CD4-positive, CD25-positive, alpha-beta regulatory T cell (primary cell): ENCODE measurements around the gene CEP112. TPM values are rescaled to one million over a fixed set of nuclear protein-coding genes. Genes with fewer than 3 reads are reported as not detected.

ENCODE experiments used
- ATAC-seq, 2 donors: fragments of 150-1000 bp; cut with Tn5 transposase; one replicate each; pipeline ENCODE4 v1.10.0; 2021; ENCODE audit warnings: low read depth in 2 of 2, moderate number of reproducible peaks in 2 of 2, moderate library complexity in 1 of 2
- DNase-seq, 3 donors: peaks; one replicate each; pipeline versions ENCODE4 v3.0.0 to v3.0.0-alpha.2; 2012 to 2022; ENCODE audit warnings: mixed read lengths in 1 of 3
- H3K27ac ChIP-seq: one replicate; pipeline ENCODE4 v1.7.0; 2013; ENCODE audit warnings: mild to moderate bottlenecking, low read length; ENCODE audit not compliant: insufficient read depth, poor library complexity, severe bottlenecking
- H3K27me3 ChIP-seq: one replicate; pipeline ENCODE4 v1.7.0; 2013; ENCODE audit warnings: low read length; ENCODE audit not compliant: control insufficient read depth, insufficient read depth
- H3K36me3 ChIP-seq: one replicate; pipeline ENCODE4 v1.7.0; 2013; ENCODE audit warnings: mild to moderate bottlenecking, low read length, moderate library complexity; ENCODE audit not compliant: control insufficient read depth, insufficient read depth
- H3K4me1 ChIP-seq: 2 replicates; pipeline ENCODE4 v1.7.0; 2013; ENCODE audit warnings: mild to moderate bottlenecking, low read length; ENCODE audit not compliant: insufficient read depth, control insufficient read depth, poor library complexity, severe bottlenecking
- H3K4me3 ChIP-seq: one replicate; pipeline ENCODE4 v1.7.0; 2013; ENCODE audit warnings: low read depth, mild to moderate bottlenecking, low read length, moderate library complexity
- H3K9me3 ChIP-seq, 2 experiments: 1 replicate in 1 of 2; 2 replicates in 1 of 2; pipeline ENCODE4 v1.7.0; 2013; ENCODE audit warnings: low read length in 2 of 2, mild to moderate bottlenecking in 1 of 2, moderate library complexity in 1 of 2; ENCODE audit not compliant: control insufficient read depth in 2 of 2
- H3K27ac Mint-ChIP-seq, 3 donors: one replicate each; pipeline ENCODE4 v1.8.0; 2020 to 2022; ENCODE audit warnings: mild to moderate bottlenecking in 3 of 3, mixed read lengths in 3 of 3, moderate library complexity in 2 of 3
- H3K27me3 Mint-ChIP-seq: one replicate; pipeline ENCODE4 v1.8.0; 2022; ENCODE audit warnings: mild to moderate bottlenecking, mixed read lengths
- H3K36me3 Mint-ChIP-seq: one replicate; pipeline ENCODE4 v1.8.0; 2020; ENCODE audit warnings: mixed read lengths
- H3K4me1 Mint-ChIP-seq, 4 donors: one replicate each; pipeline ENCODE4 v1.8.0; 2020 to 2022; ENCODE audit warnings: mixed read lengths in 4 of 4, mild to moderate bottlenecking in 1 of 4
- H3K4me3 Mint-ChIP-seq, 4 donors: one replicate each; pipeline ENCODE4 v1.8.0; 2020 to 2022; ENCODE audit warnings: mild to moderate bottlenecking in 4 of 4, mixed read lengths in 4 of 4, moderate library complexity in 3 of 4
- H3K9me3 Mint-ChIP-seq, 7 donors: one replicate each; pipeline ENCODE4 v1.8.0; 2020 to 2022; ENCODE audit warnings: mixed read lengths in 7 of 7, mild to moderate bottlenecking in 3 of 7, moderate library complexity in 2 of 7
- polyA plus RNA-seq, 4 donors: library from polyadenylated mRNA; unstranded; fragments of 300-500 nt; fragmentation: Illumina TruSeq; gene quantifications; one replicate each; pipeline ENCODE4 v1.2.3, GENCODE V29; 2021
- total RNA-seq: library from RNA; stranded (reverse); gene quantifications from one replicate; pipeline ENCODE4 v1.2.3, GENCODE V29; 2022

Gene CEP112
- total RNA-seq (2.3 TPM), polyA plus RNA-seq (under 1 TPM in 3 of 4 donors, not detected in 1; 0.15 to 0.76 (median 0.31) TPM)

DNA sequence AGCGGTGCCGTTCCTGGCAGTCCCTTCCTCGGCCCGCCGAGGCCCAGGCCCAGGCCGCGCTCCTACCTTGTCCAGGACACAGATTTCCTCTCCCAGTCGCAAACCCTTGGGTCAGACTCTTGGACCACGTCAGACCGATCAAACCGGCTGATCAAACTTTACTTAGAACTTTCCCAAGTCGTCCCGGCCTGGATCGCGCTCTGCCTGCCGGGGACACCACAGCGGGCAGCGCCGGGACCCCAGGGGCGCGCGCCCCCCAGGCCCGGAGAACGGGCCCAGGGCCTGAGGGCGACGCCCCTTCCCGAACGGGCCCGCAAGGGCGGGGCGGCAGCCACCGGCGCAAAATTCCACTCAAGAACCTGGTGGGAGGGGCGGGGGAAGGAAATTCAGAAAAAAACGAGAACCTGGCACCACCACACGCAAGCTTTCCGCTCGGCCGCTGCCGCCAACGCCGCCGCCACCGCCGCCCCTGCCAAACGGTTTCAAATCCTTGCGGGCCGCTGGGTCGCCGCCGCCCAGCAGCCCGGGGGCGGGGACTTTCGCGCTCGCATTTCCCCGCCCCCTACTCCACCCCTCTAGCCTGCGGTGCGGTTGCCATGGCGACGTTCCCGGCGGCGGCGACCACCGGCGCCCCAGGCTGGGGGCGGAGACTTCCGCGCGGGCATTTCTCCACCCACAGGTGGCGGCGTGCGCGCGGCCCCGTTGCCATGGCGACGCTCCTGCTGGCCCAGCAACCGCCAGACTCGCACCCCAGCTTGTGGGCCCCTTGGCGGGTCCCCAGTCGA lies at the start of gene CEP112:
Gene CEP112, minus strand, starts transcription at position 541 of the 785 bp plus-strand sequence.
- H3K27me3 Mint-ChIP-seq = no peaks in the 10 kb centered on the region
- DNase-seq (peak; percentile 72 to 86 (median 83)), ATAC-seq (peak; percentile 76 to 80)
- Histone ChIP-seq H3K9me3 (no peaks in the 10 kb centered on the region), H3K27ac (peak within 1 kb of the TSS; percentile 67), H3K36me3 (no peaks in the 10 kb centered on the region), H3K4me1 (peaks cover 9% of the 10 kb centered on the region), H3K4me3 (peak within 1 kb of the TSS; percentile 55), H3K27me3 (no peaks in the 10 kb centered on the region)
- H3K36me3 Mint-ChIP-seq = no peaks in the 10 kb centered on the region
- peak within 1 kb of the TSS; percentile 63 to 90 (median 87) for H3K27ac Mint-ChIP-seq
- H3K4me1 Mint-ChIP-seq = peaks cover 7 to 14% (median 11%) of the 10 kb centered on the region in 4 donors
- peak within 1 kb of the TSS; percentile 88 to 97 (median 92) for H3K4me3 Mint-ChIP-seq
- no peaks in the 10 kb centered on the region for H3K9me3 Mint-ChIP-seq

DNA sequence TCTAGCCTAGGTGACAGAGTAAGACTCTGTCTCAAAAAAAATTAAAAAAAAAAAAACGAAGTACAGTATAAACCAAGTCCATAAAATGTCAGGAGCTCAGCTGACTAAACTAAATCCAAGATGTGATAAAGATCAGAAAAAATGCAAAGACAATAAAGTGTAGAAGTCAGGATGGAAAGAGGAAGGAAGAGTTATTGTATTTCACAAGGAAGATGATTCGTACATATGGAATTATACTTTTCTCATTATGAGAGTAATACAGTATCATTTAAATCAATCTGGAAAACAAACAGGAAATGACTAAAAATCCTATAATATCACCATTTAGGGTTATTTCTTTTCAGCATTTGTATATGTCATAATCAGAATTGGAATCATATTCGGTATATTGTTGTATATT lies 48.7 kb upstream of the CEP112 start:
- peaks cover 6% of the 10 kb centered on the region for H3K27me3 Mint-ChIP-seq
- peak overlapping the region in 1 of 3 donors; percentile 14 for H3K27ac Mint-ChIP-seq
- Histone ChIP-seq H3K9me3 (no peaks in the 10 kb centered on the region), H3K4me3 (no peak overlapping the region), H3K4me1 (no peaks in the 10 kb centered on the region), H3K36me3 (no peaks in the 10 kb centered on the region), H3K27me3 (no peaks in the 10 kb centered on the region), H3K27ac (no peak overlapping the region)
- DNase-seq (no peak), ATAC-seq (no peak)
- H3K4me1 Mint-ChIP-seq = peaks cover 0 to 13% (median 5%) of the 10 kb centered on the region in 4 donors
- no peaks in the 10 kb centered on the region for H3K36me3 Mint-ChIP-seq
- H3K4me3 Mint-ChIP-seq = no peak overlapping the region
- no peaks in the 10 kb centered on the region for H3K9me3 Mint-ChIP-seq

DNA sequence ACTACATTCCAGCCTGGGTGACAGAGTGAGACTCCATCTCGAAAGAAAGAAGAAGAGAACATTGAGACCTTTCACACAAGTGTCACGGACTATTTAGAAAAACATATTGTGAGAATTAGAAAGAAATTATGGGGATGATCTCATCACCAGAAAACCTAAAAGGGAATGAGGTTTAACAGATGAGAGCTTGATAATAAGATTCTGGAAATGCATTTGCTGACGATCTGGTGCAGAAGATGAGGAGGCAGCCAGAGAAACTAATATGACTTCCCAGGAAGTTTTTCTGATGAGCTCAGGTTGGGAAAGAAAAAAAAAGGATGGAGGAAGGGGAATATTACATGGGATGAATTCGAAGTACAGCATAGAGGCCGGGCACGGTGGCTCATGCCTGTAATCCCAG lies 48.1 kb upstream of the CEP112 start:
- H3K9me3 Mint-ChIP-seq = no peaks in the 10 kb centered on the region
- Histone ChIP-seq H3K9me3 (no peaks in the 10 kb centered on the region), H3K27me3 (no peaks in the 10 kb centered on the region), H3K4me3 (no peak overlapping the region), H3K27ac (no peak overlapping the region), H3K4me1 (no peaks in the 10 kb centered on the region), H3K36me3 (no peaks in the 10 kb centered on the region)
- H3K4me1 Mint-ChIP-seq = peaks cover 0 to 8% (median 3%) of the 10 kb centered on the region in 4 donors
- no peak overlapping the region for H3K27ac Mint-ChIP-seq
- peaks cover 6% of the 10 kb centered on the region for H3K27me3 Mint-ChIP-seq
- ATAC-seq = no peak
- H3K36me3 Mint-ChIP-seq = no peaks in the 10 kb centered on the region
- DNase-seq = no peak
- no peak overlapping the region for H3K4me3 Mint-ChIP-seq

DNA sequence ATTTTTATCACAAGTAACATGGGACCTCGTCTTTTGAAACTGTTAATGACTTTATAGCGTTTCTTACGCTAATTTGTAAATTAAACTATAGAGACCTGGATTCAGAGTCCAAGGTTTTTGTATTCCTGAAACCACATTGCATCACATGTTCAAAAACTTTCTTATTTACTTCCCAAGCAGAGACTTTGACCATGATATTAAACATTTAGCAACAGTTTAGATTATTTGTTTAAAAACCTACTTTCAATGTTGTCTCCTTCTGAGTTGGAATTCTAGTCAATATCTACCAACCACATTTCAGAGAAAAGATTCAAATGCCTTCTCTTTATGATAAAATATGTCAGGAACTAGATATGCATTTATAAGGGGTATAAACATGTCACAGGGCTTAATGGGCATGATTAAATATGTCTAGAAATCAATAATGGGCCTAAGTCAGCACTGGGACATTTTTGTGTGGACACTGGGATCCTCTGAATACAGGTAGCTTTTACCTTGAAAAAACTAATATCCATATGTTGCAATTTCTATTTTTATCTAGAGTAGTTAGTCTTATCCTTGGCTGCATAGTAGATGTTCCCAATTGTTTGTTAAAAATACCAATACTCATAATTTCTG lies 43.6 kb upstream of the CEP112 start:
- H3K4me3 ChIP-seq = no peak overlapping the region
- H3K36me3 ChIP-seq = no peaks in the 10 kb centered on the region
- no peaks in the 10 kb centered on the region for H3K9me3 ChIP-seq
- H3K27ac ChIP-seq = no peak overlapping the region
- no peaks in the 10 kb centered on the region for H3K27me3 ChIP-seq
- ATAC-seq (no peak), DNase-seq (no peak)
- H3K4me3 Mint-ChIP-seq = no peak overlapping the region
- no peaks in the 10 kb centered on the region for H3K36me3 Mint-ChIP-seq
- H3K4me1 Mint-ChIP-seq = peaks cover 0 to 5% (median 2%) of the 10 kb centered on the region in 4 donors
- no peaks in the 10 kb centered on the region for H3K9me3 Mint-ChIP-seq
- peaks cover 10% of the 10 kb centered on the region for H3K27me3 Mint-ChIP-seq
- no peak overlapping the region for H3K27ac Mint-ChIP-seq
- no peaks in the 10 kb centered on the region for H3K4me1 ChIP-seq

DNA sequence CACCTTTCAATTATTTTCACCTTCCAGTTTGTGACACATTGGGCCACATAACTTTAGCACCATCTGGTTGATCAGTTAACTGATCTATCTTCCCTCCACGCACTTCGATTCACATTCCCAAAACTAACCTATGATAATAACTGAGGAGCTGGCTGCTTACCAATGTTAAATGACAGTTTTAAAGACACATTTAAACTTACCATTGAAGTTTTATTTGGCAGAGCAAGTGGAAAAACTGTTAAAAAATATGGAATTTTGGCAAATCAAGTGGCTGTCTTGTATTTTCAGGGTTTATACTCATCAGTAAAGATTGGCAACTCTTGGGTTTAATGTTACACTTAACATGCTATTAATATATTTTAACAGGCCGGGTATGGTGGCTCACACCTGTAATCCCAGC lies 42.7 kb upstream of the CEP112 start:
- H3K36me3 Mint-ChIP-seq = no peaks in the 10 kb centered on the region
- Histone ChIP-seq H3K9me3 (no peaks in the 10 kb centered on the region), H3K4me1 (no peaks in the 10 kb centered on the region), H3K27ac (no peak overlapping the region), H3K36me3 (no peaks in the 10 kb centered on the region), H3K27me3 (no peaks in the 10 kb centered on the region), H3K4me3 (no peak overlapping the region)
- peaks cover 0 to 2% (median 0%) of the 10 kb centered on the region in 7 donors for H3K9me3 Mint-ChIP-seq
- H3K27me3 Mint-ChIP-seq = peaks cover 13% of the 10 kb centered on the region
- peaks cover 0 to 4% (median 0%) of the 10 kb centered on the region in 4 donors for H3K4me1 Mint-ChIP-seq
- ATAC-seq (no peak), DNase-seq (no peak)
- no peak overlapping the region for H3K27ac Mint-ChIP-seq
- no peak overlapping the region for H3K4me3 Mint-ChIP-seq

DNA sequence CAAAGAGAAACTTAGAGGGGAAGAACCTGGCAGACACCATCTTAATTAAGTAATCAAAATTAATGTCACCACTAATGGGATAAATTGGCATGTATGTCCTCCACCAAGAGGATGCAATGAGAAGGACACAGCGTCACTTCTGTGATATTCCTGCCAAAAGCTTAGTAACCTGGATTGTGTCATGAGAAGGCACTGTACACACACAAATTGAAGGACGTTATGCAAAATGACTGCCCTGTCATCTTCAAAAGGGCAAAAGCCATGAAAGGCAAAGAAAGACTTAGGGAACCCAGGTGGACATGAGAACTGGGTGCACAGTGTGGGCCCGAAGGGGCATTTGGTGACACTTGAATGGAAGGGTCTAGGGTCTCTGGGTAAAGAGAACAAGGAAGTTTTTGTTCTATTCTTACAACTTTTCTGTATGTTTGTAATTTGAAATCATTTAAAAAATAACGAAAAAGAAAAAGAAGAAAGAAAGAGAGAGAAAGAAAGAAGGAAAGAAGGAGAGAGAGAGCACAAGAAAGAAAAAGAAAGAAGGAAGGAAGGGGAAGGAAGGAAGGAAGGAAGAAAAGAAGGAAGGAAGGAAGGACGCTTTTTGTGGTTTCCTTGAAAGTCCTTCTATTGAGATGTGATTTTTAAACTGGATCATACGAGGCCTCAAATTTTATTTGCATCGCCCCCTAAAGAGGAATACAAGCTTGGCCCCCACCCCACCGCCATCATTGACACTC lies 41.3 kb upstream of the CEP112 start:
- no peak overlapping the region for H3K27ac ChIP-seq
- Mint-ChIP-seq H3K36me3 (no peaks in the 10 kb centered on the region), H3K27ac (peak overlapping the region in 1 of 3 donors; percentile 15), H3K4me1 (peaks cover 0 to 4% (median 0%) of the 10 kb centered on the region in 4 donors), H3K4me3 (no peak overlapping the region), H3K9me3 (peaks cover 0 to 2% (median 0%) of the 10 kb centered on the region in 7 donors), H3K27me3 (peaks cover 21% of the 10 kb centered on the region)
- no peaks in the 10 kb centered on the region for H3K36me3 ChIP-seq
- no peak for DNase-seq
- H3K4me3 ChIP-seq = no peak overlapping the region
- no peaks in the 10 kb centered on the region for H3K9me3 ChIP-seq
- H3K27me3 ChIP-seq = no peaks in the 10 kb centered on the region
- no peak for ATAC-seq
- H3K4me1 ChIP-seq = no peaks in the 10 kb centered on the region

DNA sequence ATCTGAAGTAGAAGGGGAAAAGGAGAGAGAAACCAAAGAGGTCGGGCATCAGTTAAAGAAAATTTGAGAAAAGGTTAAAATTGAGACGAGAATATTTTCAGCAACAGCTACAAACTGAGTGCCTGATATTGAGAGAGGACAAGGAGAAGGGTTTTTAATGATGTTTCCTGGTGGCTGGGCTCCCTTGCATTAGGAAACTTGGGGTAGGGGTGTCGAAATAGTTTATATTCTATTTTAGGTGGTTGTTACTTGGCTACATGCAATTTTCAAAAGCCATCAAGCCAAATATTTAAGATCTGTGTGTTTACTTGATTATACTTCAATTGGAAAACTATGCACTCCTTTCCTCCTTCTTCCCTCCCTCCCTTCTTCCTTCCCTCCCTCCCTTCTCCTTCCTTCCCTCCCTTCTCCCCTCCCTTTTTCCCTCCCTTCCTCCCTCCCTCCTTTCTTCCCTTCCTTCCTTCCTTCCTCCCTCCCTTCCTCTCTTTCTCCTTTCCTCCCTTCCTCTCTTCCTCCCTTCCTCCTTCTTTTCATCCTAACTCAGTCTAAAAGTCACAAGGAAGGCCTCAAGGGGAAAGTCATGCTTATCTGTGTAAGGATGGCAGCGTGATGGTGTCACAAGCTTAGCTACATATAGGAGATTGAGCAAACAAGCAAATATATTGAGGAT lies 39.1 kb upstream of the CEP112 start:
- H3K27me3 Mint-ChIP-seq = peaks cover 21% of the 10 kb centered on the region
- no peaks in the 10 kb centered on the region for H3K36me3 ChIP-seq
- H3K4me3 ChIP-seq = no peak overlapping the region
- H3K27ac ChIP-seq = no peak overlapping the region
- H3K36me3 Mint-ChIP-seq = no peaks in the 10 kb centered on the region
- DNase-seq (no peak), ATAC-seq (no peak)
- H3K4me1 Mint-ChIP-seq = peaks cover 0 to 4% (median 0%) of the 10 kb centered on the region in 4 donors
- H3K27ac Mint-ChIP-seq = no peak overlapping the region
- peaks cover 4% of the 10 kb centered on the region for H3K27me3 ChIP-seq
- no peak overlapping the region for H3K4me3 Mint-ChIP-seq
- no peaks in the 10 kb centered on the region for H3K4me1 ChIP-seq
- no peaks in the 10 kb centered on the region for H3K9me3 ChIP-seq
- H3K9me3 Mint-ChIP-seq = peaks cover 0 to 2% (median 0%) of the 10 kb centered on the region in 7 donors
